ENCODE results near the gene DUSP28.

The DUSP28 gene

GRCh38 chr2:240605867-240606743 lies 45.9 kb downstream of the DUSP28 start:
- no peak for FAIRE-seq
- TF ChIP-seq POLR2AphosphoS5 (IDR thresholded peaks at IDR 0.05; ENCODE audit: low read depth, low read length) = no peak
- TF ChIP-seq PAX5 (IDR thresholded peaks at IDR 0.05; ENCODE audit: insufficient read depth, low read length, severe bottlenecking) = no peak
- no peak for TF ChIP-seq TAF1 (IDR thresholded peaks at IDR 0.05; ENCODE audit: low read depth, low read length)
- TF ChIP-seq SPI1 (IDR thresholded peaks at IDR 0.05; ENCODE audit: low read depth, low read length) = no peak
- no peak for TF ChIP-seq POLR2A (IDR thresholded peaks at IDR 0.05; ENCODE audit: low read depth, low read length)
- TF ChIP-seq POU2F2 (IDR thresholded peaks at IDR 0.05; ENCODE audit: low read depth, low read length) = no peak
- DNase-seq (ENCODE audit: insufficient read length, low spot score) = no peak

- no peak for TF ChIP-seq TAF1 (IDR thresholded peaks at IDR 0.05; ENCODE audit: low read depth, low read length)
- TF ChIP-seq POLR2AphosphoS5 (IDR thresholded peaks at IDR 0.05; ENCODE audit: low read depth, low read length) = no peak
- no peak for TF ChIP-seq POLR2A (IDR thresholded peaks at IDR 0.05; ENCODE audit: low read depth, low read length)
- TF ChIP-seq POU2F2 (IDR thresholded peaks at IDR 0.05; ENCODE audit: low read depth, low read length) = no peak
- no peak for TF ChIP-seq SPI1 (IDR thresholded peaks at IDR 0.05; ENCODE audit: low read depth, low read length)
- TF ChIP-seq PAX5 (IDR thresholded peaks at IDR 0.05; ENCODE audit: insufficient read depth, low read length, severe bottlenecking) = no peak
- FAIRE-seq = no peak
- DNase-seq (ENCODE audit: insufficient read length, low spot score) = no peak
These were observed 51.5 kb downstream of the DUSP28 start for GRCh38 chr2:240611601-240612210.

All from GM12891 (cell line).